Inflammatory macrophage treated with lipopolysaccharide for 4 hours (primary cell): Measurements from ENCODE around the gene CLIP2.

ENCODE experiments used
- DNase-seq: peaks from one replicate; pipeline ENCODE4 v3.0.0-alpha.2; 2020

Gene CLIP2

GRCh38 chr7:74272305-74273038, 16.7 kb upstream of the CLIP2 start:
- DNase-seq = peak; percentile 93

DNA sequence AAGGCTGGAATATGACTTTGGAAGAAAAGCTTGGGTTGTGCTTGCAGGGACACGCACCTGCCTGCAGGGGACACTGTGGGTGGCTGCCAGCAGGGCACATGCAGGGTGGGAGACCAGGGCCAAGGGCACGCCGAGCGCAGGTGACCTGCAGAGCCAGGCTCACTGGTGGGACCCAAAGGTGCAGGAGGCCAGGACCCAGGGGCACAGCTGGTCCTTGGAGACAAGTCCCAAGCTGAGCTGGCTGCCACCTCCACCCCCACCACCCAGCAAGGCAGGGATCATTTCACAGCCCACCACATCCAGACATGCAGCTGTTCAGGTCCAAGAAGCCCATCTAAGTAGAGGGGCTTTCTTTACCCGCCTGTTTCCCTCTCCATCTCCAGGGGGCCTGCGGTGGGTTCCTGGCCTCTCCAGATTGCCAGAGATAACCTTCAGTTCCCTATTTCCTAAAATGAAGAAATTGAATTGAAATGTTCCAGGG, 13.8 kb upstream of the CLIP2 start:
- DNase-seq = peak; percentile 30

DNA sequence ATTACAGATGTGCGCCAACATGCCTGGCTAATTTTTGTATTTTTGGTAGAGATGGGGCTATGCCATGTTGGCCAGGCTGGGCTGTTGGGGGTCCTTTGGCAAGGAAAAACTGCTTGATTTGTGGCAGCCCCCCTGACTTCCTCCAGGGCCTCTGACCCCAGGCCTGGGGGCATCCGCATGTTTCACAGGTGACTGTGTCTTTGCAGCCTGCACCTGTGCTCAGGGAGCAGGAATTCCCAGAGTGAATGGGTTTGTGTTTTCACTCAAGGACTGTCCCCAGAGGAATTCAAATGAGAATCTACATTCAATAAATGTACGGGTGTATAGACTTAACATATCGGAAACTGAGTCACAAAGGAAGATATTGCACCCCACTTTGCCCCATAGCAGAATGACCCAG, 11.6 kb upstream of the CLIP2 start:
- DNase-seq = no peak

GRCh38 chr7:74280985-74281384, 8.2 kb upstream of the CLIP2 start:
- peak; percentile 57 for DNase-seq

DNA sequence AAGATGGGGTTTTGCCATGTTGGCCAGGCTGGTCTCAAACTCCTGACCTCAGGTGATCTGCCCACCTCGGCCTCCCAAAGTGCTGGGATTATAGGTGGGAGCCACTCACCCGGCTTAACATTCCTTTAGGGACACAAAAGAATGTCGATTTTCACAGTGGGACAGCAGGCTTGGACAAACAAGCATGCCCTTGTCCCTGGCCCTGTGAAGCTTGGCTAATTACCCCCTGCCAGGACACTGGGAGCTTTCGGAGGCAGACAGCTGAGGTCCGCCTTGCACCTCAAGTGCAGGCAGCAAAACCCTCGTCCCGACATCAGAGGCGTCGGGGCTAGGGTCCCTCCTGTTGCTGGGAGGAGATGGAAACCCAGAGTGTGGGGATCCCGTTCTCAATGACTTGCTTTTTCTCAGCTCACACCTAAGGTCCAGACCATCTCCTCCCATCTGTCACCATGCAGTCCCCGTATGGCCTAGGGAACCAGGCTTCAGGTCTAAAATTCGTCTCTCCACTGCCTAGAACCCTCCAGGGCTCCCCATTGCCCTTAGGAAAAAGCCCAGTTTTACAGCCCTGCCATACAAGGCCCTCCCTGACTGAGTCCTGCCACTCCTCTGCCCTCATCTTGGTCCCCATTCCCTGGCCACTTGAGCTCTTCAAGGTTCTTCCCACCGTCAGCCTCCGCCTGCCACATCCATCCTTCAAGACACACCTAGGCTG, 6.3 kb upstream of the CLIP2 start:
- DNase-seq = no peak

- DNase-seq = peak; percentile 57
Measured at GRCh38 chr7:74283858-74284447, 5.3 kb upstream of the CLIP2 start.

DNA sequence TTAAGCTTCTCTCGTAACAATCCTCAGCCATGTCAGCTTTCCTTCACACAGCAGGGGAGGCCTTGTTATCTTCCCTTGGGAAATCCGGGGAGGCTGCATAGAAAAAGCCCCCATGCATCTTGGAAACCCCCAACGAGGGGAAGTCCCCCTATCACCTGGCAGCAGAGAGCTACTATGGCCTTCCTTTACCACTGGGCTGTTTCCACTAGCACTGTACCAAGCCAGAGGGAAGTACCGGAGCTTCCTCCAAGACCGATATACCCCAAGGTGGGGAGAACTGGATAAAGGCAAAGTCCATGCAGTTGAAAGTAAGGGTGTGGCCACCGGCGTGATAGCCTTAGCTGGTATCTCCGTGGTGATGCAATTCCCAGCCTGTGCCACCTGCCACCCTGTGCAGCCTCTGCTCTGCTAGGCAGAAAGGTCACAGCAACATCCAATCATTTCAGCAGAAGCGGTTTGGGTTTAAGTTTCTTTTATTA, 4.4 kb upstream of the CLIP2 start:
- DNase-seq = peak; percentile 15

GRCh38 chr7:74286131-74286530, 3.1 kb upstream of the CLIP2 start:
- DNase-seq = no peak

DNA sequence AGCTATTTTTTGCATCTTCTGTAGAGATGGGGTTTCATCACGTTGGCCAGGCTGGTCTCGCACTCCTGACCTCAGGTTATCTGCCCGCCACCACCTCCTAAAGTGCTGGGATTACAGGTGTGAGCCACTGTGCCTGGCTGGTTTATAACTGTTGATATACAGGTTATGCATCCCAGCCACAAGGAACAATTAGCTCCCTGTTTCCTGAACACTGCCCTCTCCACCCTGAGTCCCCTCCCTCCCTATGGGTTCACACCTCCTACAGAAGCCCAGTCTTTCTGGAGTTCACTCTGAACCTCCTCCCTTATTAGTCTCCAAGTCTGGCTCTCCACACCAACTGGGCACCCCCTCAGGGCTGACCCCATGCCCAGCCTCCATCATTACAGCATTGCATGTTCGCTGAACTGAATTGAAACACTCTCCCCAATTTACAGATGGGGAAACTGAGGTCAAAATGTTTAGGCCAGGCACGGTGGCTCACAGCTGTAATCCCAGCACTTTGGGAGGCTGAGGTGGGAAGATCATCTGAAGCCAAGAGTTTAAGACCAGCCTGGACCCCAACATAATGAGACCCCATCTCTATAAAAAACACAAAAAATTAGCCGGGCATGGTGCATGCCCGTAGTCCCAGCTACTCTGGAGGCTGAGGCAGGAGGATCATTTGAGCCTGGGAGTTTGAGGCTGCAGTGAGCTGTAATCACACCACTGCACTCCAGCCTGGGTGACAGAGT, 1.7 kb upstream of the CLIP2 start:
- DNase-seq = no peak

- no peak for DNase-seq
Measured at GRCh38 chr7:74288034-74288881, 949 bp upstream of the CLIP2 start.

DNA sequence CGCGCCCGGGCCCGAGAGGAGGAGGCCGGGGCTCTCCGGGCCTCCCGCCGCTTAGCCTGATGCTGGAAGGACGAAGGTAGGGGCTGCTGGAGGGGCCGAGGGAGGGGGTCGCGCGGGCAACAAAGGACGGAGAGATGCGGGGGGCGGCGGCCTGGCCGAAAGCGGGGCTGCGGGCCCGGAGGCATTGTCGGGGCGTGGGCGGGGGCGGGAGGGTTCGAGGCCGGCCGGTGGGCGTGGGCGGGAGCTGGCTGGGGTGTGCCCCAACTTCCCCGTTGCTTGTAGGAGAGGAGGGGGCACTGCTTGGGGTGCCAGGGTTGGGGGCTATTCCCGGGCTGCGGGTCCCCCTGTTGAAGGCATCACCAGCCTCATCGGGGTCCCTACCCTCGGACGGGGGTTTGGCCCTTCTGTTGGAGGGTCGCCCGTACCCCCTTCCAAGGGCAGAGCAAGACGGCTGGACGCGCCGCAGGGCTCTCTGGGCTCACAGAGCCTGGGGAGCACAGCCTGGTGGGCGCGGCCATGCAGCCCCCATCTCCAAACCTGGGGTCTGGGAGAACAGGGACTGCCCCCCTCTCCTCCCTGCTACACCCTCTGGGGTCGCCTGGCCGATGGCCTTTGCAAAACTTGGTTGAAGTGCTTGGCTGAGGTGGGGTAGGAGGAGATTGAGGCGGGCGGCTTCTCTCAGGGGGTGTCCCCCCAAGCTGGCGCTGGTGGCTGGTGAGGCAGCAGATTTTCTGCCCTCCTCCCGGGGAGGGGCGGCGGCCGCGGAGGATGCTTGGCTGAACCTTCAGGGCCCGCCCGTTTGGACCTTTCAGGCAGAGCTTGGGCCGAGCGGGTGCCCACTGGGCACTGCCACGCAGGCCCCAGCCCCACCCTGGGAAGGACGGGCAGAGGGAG, 699 bp downstream of the CLIP2 start:
- no peak for DNase-seq

- no peak for DNase-seq
Measured at GRCh38 chr7:74290553-74290950, 1.3 kb downstream of the CLIP2 start.

GRCh38 chr7:74290981-74291441, 1.8 kb downstream of the CLIP2 start:
- no peak for DNase-seq

GRCh38 chr7:74291535-74291934, 2.3 kb downstream of the CLIP2 start:
- DNase-seq = no peak

DNA sequence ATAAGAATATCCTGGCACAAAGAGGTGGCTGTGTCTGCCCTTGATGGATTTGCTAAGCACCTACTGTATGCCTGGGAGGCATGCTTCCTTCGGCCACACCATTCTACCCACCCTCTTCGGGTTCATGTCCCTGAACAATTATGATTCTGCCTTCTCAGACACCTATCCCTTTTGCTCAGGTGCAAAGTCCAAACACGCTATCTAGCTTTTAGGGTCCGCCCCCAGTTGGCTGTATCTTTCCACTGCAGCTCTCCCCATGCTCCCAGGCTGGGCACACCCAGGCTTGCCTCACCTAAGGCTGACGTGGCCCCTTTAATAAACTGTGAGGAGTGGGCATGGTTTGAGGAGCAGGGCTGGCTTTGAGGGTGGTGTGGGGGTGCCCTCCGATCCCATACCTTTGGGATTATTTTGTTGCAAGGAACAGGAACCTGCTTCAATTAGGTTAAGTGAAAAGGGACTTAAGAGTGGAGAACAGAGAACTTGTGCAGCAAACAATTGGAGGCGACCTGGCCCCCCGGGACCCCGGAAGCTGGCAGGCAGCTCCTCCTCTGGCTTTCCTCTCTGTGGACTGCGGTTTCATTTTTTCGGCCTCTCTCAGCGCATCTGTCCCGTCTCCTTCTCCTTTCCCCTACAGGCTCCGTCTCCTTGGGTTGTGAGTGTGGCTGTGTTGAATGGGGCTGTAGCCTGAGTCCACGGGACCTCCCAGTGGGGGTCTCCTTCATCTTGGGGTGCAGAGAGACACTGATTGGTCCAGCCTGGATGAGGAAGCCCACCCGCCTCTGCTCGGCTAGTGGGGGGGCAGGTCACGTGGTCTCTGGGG, 3.8 kb downstream of the CLIP2 start:
- no peak for DNase-seq

DNA sequence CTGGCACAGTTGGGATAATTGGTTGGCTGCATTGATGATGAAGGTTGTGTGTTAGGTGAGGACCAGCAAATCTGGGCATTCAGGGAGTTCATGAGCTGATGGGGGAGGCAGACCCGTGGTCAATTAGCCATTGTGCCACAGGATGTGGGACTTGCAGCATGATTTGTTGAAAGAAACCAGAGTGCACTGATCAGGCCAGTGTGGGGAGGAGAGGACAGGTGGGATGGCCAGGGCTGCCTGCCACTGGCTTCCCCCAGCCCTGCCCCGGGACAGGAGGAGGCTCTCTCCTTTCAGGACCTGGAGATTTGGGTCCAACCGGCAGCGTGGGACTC, 4.3 kb downstream of the CLIP2 start:
- no peak for DNase-seq

GRCh38 chr7:74294191-74294998, 5.2 kb downstream of the CLIP2 start:
- no peak for DNase-seq

DNA sequence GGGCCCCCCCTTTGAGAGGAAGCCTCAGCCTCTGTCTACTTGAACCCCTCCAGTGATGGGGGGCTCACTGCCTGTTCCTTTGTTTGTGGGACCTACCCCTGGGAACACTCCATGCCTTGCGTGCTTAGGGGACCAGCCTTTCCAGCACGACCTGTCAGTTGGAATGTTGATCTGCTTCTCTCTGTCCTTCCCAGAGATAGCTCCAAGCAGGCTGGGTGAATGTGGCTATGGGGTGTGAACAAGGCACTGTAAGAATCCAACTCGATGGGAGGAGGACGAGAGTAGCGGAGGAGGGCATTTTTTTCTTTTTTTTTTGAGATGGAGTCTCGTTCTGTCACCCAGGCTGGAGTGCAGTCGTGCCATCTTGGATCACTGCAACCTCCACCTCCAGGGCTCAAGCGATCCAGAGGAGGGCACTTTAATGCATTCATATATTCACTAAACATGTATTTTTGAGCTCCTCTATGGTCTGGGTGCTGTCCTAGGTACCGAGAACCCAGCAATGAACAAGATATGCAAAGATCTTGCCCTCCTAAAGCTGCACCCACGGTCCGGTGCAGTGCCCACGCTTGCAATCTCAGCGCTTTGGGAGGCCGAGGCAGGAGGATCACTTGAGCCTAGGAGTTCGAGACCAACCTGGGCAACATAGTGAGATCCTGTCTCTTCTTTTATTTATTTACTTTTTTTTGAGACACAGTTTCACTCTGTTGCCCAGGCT, 8.5 kb downstream of the CLIP2 start:
- no peak for DNase-seq

DNA sequence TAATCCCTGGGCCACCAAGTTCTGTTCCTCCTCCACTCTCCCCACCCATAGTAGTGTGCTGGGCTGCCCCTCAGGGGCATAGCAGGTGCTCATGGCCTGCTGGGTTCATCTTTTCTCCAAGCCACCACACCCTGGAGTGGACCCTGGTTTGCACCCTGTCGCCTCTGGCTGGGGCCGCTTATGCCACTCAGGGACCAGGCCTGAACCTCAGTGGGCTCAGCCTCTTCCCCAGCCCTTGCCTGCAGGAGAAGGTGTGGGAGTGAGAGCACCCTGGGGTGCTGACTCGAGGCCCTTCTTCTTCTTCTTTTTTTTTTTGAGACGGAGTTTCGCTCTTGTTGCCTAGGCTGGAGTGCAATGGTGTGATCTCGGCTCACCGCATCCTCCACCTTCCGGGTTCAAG, 10.2 kb downstream of the CLIP2 start:
- DNase-seq = peak; percentile 40
